SK-N-MC (cell line): ENCODE results near the gene HBS1L.

Experiments used
- EZH2 ChIP-seq: fragments of 200-600 bp; sonication (generic); IDR thresholded peaks from one replicate; pipeline ENCODE4 v1.6.1; 2017; ENCODE audit warnings: antibody characterized with exemption
- FOXP2 ChIP-seq: optimal IDR thresholded peaks from 2 replicates; pipeline ENCODE3; 2011; ENCODE audit warnings: mild to moderate bottlenecking, moderate library complexity; ENCODE audit not compliant: insufficient read depth; ENCODE audit errors: extremely low read length, control extremely low read depth
- POLR2AphosphoS5 ChIP-seq: IDR thresholded peaks from 2 replicates; pipeline ENCODE4 v1.6.1; 2012; ENCODE audit warnings: mild to moderate bottlenecking, low read depth, low read length, borderline replicate concordance

DNA sequence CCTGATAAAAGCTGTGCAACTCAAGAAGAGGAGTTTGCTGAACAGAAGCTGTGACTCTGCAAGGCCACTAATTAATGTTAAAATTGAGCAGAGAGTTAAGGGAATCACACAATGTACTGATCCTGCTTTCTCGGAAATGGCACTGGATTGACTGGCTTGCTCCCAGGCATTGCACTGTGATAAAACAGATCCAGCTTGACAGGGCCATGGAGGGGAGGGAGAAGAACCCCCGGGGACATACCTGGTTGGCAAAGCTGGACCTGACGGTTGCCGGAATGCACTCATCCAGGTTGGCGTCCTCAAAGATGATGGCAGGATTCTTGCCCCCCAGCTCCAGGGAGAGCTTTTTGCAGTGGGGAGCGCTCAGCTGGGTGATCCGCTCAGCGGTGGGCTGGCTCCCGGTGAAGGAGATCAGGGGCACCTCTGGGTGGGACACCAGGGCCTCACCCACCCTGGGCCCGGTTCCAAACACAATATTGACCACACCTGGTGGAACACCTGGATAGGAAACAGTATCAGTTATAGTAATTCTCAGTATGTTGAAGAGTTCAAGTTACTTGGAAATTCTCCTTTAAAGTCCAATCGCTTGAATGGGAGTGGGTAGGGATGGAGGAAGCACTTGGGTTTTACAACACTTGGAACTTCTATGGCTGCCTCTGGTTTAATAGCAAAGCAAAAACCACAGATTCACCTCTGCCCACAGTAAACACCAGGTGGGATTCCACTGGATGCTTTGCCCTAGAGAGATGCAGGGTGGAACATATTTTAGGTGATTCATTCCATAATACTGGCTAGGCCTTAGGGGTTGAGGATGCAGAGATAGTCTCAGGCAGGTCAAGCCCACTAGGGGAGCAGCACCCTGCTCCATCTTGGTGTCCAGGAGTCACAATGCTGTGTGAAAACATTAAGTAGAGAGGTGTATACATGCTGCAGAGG is 121.8 kb downstream of the HBS1L start:
- TF ChIP-seq EZH2, result no peak
- TF ChIP-seq POLR2AphosphoS5, result no peak
- TF ChIP-seq FOXP2, result no peak
